GM20000 (cell line): ENCODE data around the gene SCGB1D4.
"Not testable (repeated sequence)": the region's sequence is repeated elsewhere in the genome, so short reads cannot be mapped to it uniquely, and the experiment has no call there.

Source experiments
- DNase-seq: peaks from one replicate; pipeline ENCODE4 v3.0.0; 2012; ENCODE audit warnings: low spot score
- TF ChIP-seq, protein P1 (sequence below): IDR thresholded peaks from 2 replicates; pipeline ENCODE4 v1.5.1; 2012; ENCODE audit warnings: mild to moderate bottlenecking, control low read depth; ENCODE audit errors: extremely low read depth, missing control alignments

SCGB1D4 gene, protein sequence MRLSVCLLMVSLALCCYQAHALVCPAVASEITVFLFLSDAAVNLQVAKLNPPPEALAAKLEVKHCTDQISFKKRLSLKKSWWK

DNA sequence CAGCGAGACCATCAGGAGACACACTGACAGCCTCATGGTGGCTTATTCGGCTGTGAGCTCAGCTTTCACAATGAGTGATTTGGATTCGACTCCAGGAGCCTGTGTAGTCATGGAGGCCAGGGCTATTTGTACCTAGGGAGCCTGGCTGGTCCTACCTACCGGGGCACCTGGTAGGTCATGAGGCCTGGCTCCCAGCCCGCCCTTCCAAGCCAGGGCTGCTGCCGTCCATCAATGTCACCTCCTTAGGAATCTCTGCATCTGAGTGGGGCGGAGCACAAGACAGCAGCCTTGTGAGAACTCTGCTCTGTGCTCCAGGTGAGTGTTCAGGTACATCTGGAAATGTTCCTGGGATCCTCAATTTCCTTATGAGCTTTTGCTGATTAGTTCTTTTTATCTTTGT is at the start of gene SCGB1D4:
TSS of gene SCGB1D4 (minus strand) at position 101 of the 400 bp plus-strand sequence. CDS start at position 36, 65 bp downstream.
- DNase-seq = no peak
- TF ChIP-seq, protein P1, sequence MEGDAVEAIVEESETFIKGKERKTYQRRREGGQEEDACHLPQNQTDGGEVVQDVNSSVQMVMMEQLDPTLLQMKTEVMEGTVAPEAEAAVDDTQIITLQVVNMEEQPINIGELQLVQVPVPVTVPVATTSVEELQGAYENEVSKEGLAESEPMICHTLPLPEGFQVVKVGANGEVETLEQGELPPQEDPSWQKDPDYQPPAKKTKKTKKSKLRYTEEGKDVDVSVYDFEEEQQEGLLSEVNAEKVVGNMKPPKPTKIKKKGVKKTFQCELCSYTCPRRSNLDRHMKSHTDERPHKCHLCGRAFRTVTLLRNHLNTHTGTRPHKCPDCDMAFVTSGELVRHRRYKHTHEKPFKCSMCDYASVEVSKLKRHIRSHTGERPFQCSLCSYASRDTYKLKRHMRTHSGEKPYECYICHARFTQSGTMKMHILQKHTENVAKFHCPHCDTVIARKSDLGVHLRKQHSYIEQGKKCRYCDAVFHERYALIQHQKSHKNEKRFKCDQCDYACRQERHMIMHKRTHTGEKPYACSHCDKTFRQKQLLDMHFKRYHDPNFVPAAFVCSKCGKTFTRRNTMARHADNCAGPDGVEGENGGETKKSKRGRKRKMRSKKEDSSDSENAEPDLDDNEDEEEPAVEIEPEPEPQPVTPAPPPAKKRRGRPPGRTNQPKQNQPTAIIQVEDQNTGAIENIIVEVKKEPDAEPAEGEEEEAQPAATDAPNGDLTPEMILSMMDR = no peak

DNA sequence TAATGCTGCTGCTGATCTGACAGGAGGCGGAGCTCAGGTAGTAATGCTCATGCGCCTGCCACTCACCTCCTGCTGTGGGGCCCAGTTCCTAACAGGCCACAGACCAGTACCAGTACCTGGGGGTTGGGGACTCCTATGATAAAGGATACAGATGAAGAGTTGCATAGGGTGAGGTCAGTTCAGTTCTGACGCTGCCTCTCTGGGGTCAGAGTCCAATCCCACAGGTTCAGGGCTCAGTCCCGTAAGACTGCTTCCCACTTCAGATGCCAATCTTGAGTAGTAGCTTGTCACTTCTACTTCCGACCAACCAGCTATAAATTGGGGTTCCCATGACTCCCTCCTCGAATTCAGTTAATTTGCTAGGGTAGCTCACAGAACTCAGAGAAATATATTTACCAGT is 47.0 kb upstream of the SCGB1D4 start:
- no peak for DNase-seq
- TF ChIP-seq, protein P1 = no peak

DNA sequence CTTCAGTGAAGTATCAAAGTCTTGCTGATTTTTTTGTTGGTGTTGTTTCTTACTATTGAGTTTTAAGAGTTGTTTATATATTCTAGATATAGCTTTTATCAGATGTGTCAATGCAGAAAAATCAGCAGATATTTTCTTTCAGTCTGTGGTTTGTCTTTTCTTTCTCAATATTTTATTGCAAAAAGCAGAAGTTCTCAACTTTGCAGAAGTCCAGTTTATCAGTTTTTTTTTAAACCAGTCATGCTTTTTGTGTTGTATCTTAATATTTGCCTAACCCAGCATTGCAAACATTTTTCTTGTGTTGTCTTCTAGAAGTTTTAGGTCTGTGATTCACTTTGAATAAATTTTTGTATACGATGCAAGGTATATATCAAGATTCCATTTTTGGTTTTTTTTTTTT is 45.3 kb upstream of the SCGB1D4 start:
- TF ChIP-seq, protein P1 = no peak
- no peak for DNase-seq

DNA sequence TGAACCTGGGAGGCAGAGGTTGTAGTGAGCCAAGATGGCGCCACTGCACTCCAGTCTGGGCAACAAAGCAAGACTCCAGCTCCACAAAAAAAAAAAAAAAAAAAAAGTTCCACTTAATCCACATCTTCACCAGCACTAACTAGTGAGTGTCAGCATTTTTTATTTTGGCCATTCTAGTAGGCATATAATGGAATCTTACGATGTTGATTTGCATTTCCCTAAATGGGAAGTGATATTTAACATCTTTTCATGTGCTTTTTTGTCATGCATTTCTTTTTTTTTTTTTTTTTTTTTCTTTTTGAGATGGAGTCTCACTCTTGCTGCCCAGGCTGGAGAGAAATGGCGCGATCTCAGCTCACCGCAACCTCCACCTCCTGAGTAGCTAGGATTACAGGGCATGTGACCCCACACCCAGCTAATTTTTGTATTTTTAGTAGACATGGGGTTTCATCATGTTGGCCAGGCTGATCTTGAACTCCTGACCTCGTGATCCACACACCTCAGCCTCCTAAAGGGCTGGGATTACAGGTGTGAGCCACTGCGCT is 44.8 kb upstream of the SCGB1D4 start:
- DNase-seq = not testable (repeated sequence)

DNA sequence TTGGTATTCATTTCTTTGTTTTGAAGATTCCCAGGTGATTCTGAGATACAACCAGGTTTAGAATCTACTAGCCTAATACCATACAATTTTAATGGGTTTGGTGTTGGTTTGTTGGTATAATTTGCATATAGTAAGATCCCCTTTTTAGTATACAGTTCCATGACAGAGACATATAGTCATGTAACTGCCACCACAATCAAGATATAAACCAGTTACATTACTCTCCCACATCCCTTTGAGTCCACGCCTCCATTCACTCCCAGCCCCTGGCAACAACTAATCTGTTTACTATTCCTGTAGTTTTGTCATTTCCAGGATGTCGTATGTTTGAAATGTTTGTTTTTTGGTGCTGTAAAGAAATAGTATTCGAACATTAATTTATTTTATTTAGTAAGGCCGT is 42.7 kb upstream of the SCGB1D4 start:
- no peak for DNase-seq
- TF ChIP-seq, protein P1 = no peak

DNA sequence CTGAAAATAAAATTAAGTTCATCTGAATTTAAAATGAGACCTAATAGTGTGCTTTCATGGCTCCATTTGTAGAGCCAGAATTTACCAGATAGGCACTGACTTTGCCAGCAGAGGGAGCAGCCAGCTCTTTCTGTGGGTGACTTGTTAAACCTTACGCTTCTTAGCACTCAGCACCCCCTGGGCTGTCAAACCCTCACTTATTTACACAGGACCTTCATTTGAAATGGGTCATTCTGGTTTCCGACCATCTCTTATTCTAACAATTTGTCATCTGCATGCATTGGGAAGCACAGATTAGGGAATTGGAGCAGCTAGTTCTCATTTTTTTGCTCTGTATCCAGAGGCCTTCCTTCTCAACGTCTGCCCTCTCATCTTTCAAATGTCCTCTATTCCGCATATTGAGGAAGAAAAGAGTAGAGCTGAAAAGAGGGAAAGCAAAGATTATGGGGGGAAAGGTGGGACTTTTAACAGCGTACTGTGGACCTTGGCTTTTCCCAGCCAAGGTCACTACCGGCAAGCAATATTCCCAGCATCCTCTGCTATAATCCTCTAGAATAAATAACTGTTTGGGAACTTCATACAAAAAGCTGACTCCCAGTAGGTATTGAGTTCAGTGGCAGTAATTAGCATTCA is 41.5 kb upstream of the SCGB1D4 start:
- TF ChIP-seq, protein P1 = peak; percentile 61
- peak; percentile 56 for DNase-seq

DNA sequence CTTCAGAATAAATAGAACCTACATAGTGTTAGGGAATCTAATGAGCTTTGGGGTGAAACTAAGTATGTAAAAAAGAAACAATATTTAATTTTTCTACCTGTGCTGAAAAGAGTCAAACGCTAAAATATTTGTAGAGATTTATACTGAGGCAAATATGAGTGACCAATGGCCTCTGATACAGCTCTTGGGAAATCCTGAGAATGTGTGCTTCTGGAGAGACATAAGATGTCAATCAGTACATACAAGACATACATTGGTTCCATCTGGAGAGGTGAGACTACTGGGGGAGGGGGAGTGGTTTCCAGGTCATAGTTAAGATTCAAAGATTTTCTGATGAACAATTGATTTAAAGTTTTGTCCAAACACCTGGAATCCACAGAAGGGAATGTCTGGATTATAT is 39.3 kb upstream of the SCGB1D4 start:
- DNase-seq = no peak
- TF ChIP-seq, protein P1 = no peak
